OCI-LY7 (cell line): ENCODE data around the gene DUSP16. TPM values are rescaled to one million over a fixed set of nuclear protein-coding genes. Genes with fewer than 3 reads are reported as not detected.
A peak's percentile ranks its signal among the peaks of the same experiment; 100 is the strongest.
"Not testable (repeated sequence)": the region's sequence is repeated elsewhere in the genome, so short reads cannot be mapped to it uniquely, and the experiment has no call there.

Experiments used
- BruUV-seq: library from RNA; stranded (reverse); fragments of 400-500 nt; replicated peaks from 2 replicates; lab custom pipeline; 2021; lab: Mats Ljungman, UMichigan
- CTCF ChIA-PET: fragments of 300-600 bp; sonication (Branson Sonifier 250); formaldehyde crosslinking; loops from one replicate; lab custom pipeline; 2022; ENCODE audit warnings: antibody characterized with exemption; ENCODE audit not compliant: unreplicated experiment; lab: Charles Lee
- POLR2A ChIA-PET: fragments of 300-600 bp; sonication (Branson Sonifier 250); formaldehyde crosslinking; loops from one replicate; lab custom pipeline; 2022; ENCODE audit warnings: antibody characterized with exemption; lab: Charles Lee
- DNase-seq: peaks from one replicate; pipeline ENCODE4 v3.0.0-alpha.2; 2015; ENCODE audit warnings: low spot score
- H2AFZ ChIP-seq: fragments of 200-600 bp; sonication (generic), shearing (Covaris generic); 2 replicates; pipeline ENCODE4 v1.6.1; 2014; ENCODE audit warnings: mild to moderate bottlenecking, antibody characterized with exemption, low read length, moderate library complexity
- H3K27ac ChIP-seq: fragments of 200-600 bp; sonication (generic); 2 replicates; pipeline ENCODE4 v1.5.1; 2014; ENCODE audit warnings: mixed run types, low read depth, mild to moderate bottlenecking, moderate library complexity, low read length, inconsistent platforms; ENCODE audit not compliant: poor library complexity, severe bottlenecking
- H3K36me3 ChIP-seq: fragments of 200-600 bp; sonication (generic); 2 replicates; pipeline ENCODE4 v1.6.1; 2014; ENCODE audit warnings: mild to moderate bottlenecking, antibody characterized with exemption, low read length, moderate library complexity, mixed read lengths; ENCODE audit not compliant: insufficient read depth
- H3K4me1 ChIP-seq: fragments of 200-600 bp; sonication (generic); 2 replicates; pipeline ENCODE4 v1.5.1; 2014; ENCODE audit warnings: mild to moderate bottlenecking, low read length; ENCODE audit not compliant: insufficient read depth, poor library complexity, severe bottlenecking
- H3K4me2 ChIP-seq: fragments of 200-600 bp; sonication (generic); 2 replicates; pipeline ENCODE4 v1.6.1; 2014; ENCODE audit warnings: mild to moderate bottlenecking, low read length
- H3K4me3 ChIP-seq: fragments of 200-600 bp; sonication (generic); 2 replicates; pipeline ENCODE4 v1.5.1; 2014; ENCODE audit warnings: mild to moderate bottlenecking, low read depth, low read length; ENCODE audit not compliant: poor library complexity, severe bottlenecking
- H3K79me2 ChIP-seq: fragments of 200-600 bp; sonication (generic); 2 replicates; pipeline ENCODE4 v1.6.1; 2016; ENCODE audit warnings: low read depth, mild to moderate bottlenecking, low read length, moderate library complexity, mixed read lengths; ENCODE audit not compliant: insufficient read depth
- H3K9me2 ChIP-seq: fragments of 200-600 bp; sonication (generic); 2 replicates; pipeline ENCODE4 v1.6.1; 2016; ENCODE audit warnings: mild to moderate bottlenecking, low read length, mixed read lengths; ENCODE audit not compliant: insufficient read depth
- H3K9me3 ChIP-seq: fragments of 200-600 bp; sonication (generic); 2 replicates; pipeline ENCODE4 v1.6.1; 2014; ENCODE audit warnings: mild to moderate bottlenecking, mixed run types, low read length, mixed read lengths
- H4K20me1 ChIP-seq: fragments of 200-600 bp; sonication (generic); 2 replicates; pipeline ENCODE4 v1.6.1; 2014; ENCODE audit warnings: mild to moderate bottlenecking, antibody characterized with exemption, low read length, moderate library complexity, mixed read lengths; ENCODE audit not compliant: insufficient read depth
- CTCF ChIP-seq: fragments of 200-600 bp; sonication (generic); conservative IDR thresholded peaks from 2 replicates; pipeline ENCODE4 v1.5.1; 2014; ENCODE audit warnings: mild to moderate bottlenecking, antibody characterized with exemption, low read length, moderate library complexity, mixed read lengths
- EZH2phosphoT487 ChIP-seq: fragments of 200-600 bp; sonication (generic); IDR thresholded peaks from 2 replicates; pipeline ENCODE4 v1.6.1; 2018; ENCODE audit warnings: low read depth, borderline replicate concordance, mild to moderate bottlenecking, mixed run types, antibody characterized with exemption, low read length, moderate library complexity, mixed read lengths
- intact Hi-C: fragments of 100-400 bp; cut with micrococcal nuclease; formaldehyde crosslinking; loops from one replicate; pipeline ENCODE4 v1.10.0; 2022; ENCODE audit not compliant: unreplicated experiment
- total RNA-seq, 2 experiments: library from RNA; depleted of rRNA in 1 of 2; stranded (reverse); fragments of >200 nt in 1 of 2; shearing (Covaris generic) in 1 of 2; gene quantifications; 2 replicates each; pipeline ENCODE4 v1.2.3, GENCODE V29; 2014 to 2022

DUSP16 gene
- total RNA-seq, 2 experiments from 2014 or later = 2.8 to 11.8 TPM

- intact Hi-C loops = no loop called here
- H3K4me2 ChIP-seq = no peak overlapping the region
- TF ChIP-seq EZH2phosphoT487 (no peak), CTCF (no peak)
- no TSS peak for BruUV-seq
- no peaks in the 10 kb centered on the region for H4K20me1 ChIP-seq
- H3K9me3 ChIP-seq = no peaks in the 10 kb centered on the region
- H3K79me2 ChIP-seq = no peaks in the 10 kb centered on the region
- CTCF ChIA-PET = no interaction called here
- H2AFZ ChIP-seq = peak overlapping the region; percentile 39
- no peaks in the 10 kb centered on the region for H3K9me2 ChIP-seq
- DNase-seq = no peak
- POLR2A ChIA-PET = interaction anchor here (1.0 kb wide), 1 partner anchor 83 kb away, joined by 3 read pairs; no protein-coding TSS in a partner anchor
- H3K36me3 ChIP-seq = no peaks in the 10 kb centered on the region
- no peak overlapping the region for H3K27ac ChIP-seq
- no peak overlapping the region for H3K4me3 ChIP-seq
- no peaks in the 10 kb centered on the region for H3K4me1 ChIP-seq
These were observed 19.7 kb upstream of the DUSP16 start for GRCh38 chr12:12582193-12582881.

GRCh38 chr12:12580716-12581115 is 18.1 kb upstream of the DUSP16 start:
- BruUV-seq, H3K9me3 ChIP-seq, DNase-seq, H2AFZ ChIP-seq, H3K4me3 ChIP-seq, H3K36me3 ChIP-seq, H3K4me2 ChIP-seq, CTCF ChIA-PET, H3K27ac ChIP-seq, H3K9me2 ChIP-seq, H3K4me1 ChIP-seq, H4K20me1 ChIP-seq, H3K79me2 ChIP-seq, intact Hi-C loops: not testable (repeated sequence)
- POLR2A ChIA-PET = interaction anchor here (0.5 kb wide), 1 partner anchor 51 kb away, joined by 3 read pairs; no protein-coding TSS in a partner anchor

GRCh38 chr12:12577786-12578185 is 15.1 kb upstream of the DUSP16 start:
- POLR2A ChIA-PET = interaction anchor here (0.8 to 1.2 kb wide), 2 partner anchors 16 to 56 kb away, joined by 3 read pairs; no protein-coding TSS in a partner anchor
- TF ChIP-seq EZH2phosphoT487 (no peak), CTCF (no peak)
- CTCF ChIA-PET = no interaction called here
- Histone ChIP-seq H3K4me1 (no peaks in the 10 kb centered on the region), H3K4me3 (no peak overlapping the region), H3K79me2 (no peaks in the 10 kb centered on the region), H3K9me2 (no peaks in the 10 kb centered on the region), H3K36me3 (no peaks in the 10 kb centered on the region), H3K4me2 (no peak overlapping the region), H4K20me1 (no peaks in the 10 kb centered on the region), H2AFZ (no peak overlapping the region), H3K9me3 (no peaks in the 10 kb centered on the region), H3K27ac (no peak overlapping the region)
- no TSS peak for BruUV-seq
- intact Hi-C loops = no loop called here
- DNase-seq = no peak
